Thyroid gland (tissue), 4 donors: ENCODE data around the gene MROH2A.
"Not testable (repeated sequence)": the region's sequence is repeated elsewhere in the genome, so short reads cannot be mapped to it uniquely, and the experiment has no call there.

Source experiments
- CTCF ChIP-seq, 6 experiments: fragments of 200-600 bp in 3 of 6; fragments of 450-650 bp in 3 of 6; sonication (generic) in 3 of 6; IDR thresholded peaks; one replicate each; pipeline ENCODE4 v1.5.1; 2016 to 2019; ENCODE audit warnings: antibody characterized with exemption in 6 of 6, mild to moderate bottlenecking in 2 of 6, inconsistent platforms in 1 of 6, moderate library complexity in 1 of 6
- POLR2A ChIP-seq, 2 donors: fragments of 450-650 bp; IDR thresholded peaks; one replicate each; pipeline ENCODE4 v1.6.1; 2017; ENCODE audit warnings: antibody characterized with exemption in 2 of 2, mild to moderate bottlenecking in 2 of 2, moderate library complexity in 1 of 2

- not testable (repeated sequence) for TF ChIP-seq CTCF, POLR2A (IDR thresholded peaks at IDR 0.05)
These were observed 41.1 kb upstream of the MROH2A start for GRCh38 chr2:233736868-233737653.
